Kidney (tissue), 14 donors: ENCODE results near the gene PGF. TPM values are rescaled to one million over a fixed set of nuclear protein-coding genes. Genes with fewer than 3 reads are reported as not detected.

ENCODE experiments used
- DNase-seq, 5 donors: peaks; one replicate each; pipeline ENCODE4 v3.0.0-alpha.2; 2013 to 2020
- FAIRE-seq: peaks from 2 replicates; lab custom pipeline; 2012; peaks lifted over from hg19 to GRCh38; lab: Jason Lieb, UNC
- H3K27ac ChIP-seq, 2 donors: one replicate each; pipeline ENCODE4 v1.7.0; 2013; ENCODE audit warnings: low read depth in 2 of 2, low read length in 2 of 2, inconsistent platforms in 1 of 2
- H3K27me3 ChIP-seq: one replicate; pipeline ENCODE4 v1.7.1; 2013; ENCODE audit warnings: low read length, inconsistent platforms; ENCODE audit not compliant: control insufficient read depth, insufficient read depth
- H3K36me3 ChIP-seq, 3 donors: one replicate each; pipeline versions ENCODE4 v1.7.0 to v1.7.1; 2013; ENCODE audit warnings: low read length in 3 of 3, control low read depth in 1 of 3, inconsistent platforms in 1 of 3; ENCODE audit not compliant: insufficient read depth in 3 of 3, control insufficient read depth in 2 of 3
- H3K4me1 ChIP-seq, 3 donors: one replicate each; pipeline versions ENCODE4 v1.7.0 to v1.7.1; 2013; ENCODE audit warnings: low read length in 3 of 3, inconsistent platforms in 1 of 3, low read depth in 1 of 3; ENCODE audit not compliant: control insufficient read depth in 2 of 3, insufficient read depth in 2 of 3
- H3K4me3 ChIP-seq, 3 donors: one replicate each; pipeline versions ENCODE4 v1.7.0 to v1.8.1; 2013; ENCODE audit warnings: low read length in 3 of 3, control low read depth in 1 of 3, inconsistent platforms in 1 of 3
- H3K9ac ChIP-seq, 3 donors: one replicate each; pipeline versions ENCODE4 v1.7.0 to v1.7.1; 2013; ENCODE audit warnings: low read length in 3 of 3, control low read depth in 1 of 3, inconsistent platforms in 1 of 3
- H3K9me3 ChIP-seq, 3 donors: one replicate each; pipeline versions ENCODE4 v1.7.0 to v1.7.1; 2013; ENCODE audit warnings: low read length in 3 of 3, control low read depth in 1 of 3, inconsistent platforms in 1 of 3; ENCODE audit not compliant: control insufficient read depth in 2 of 3, insufficient read depth in 1 of 3
- intact Hi-C: fragments of 100-400 bp; cut with DNase I; formaldehyde crosslinking; loops from one replicate; pipeline ENCODE4 v1.11.1; 2022
- polyA plus RNA-seq: library from polyadenylated mRNA; stranded (reverse); fragments of 350-450 nt; fragmentation: Illumina TruSeq; extraction: RNeasy Lipid Tissue Mini Kit (QIAGEN cat#74804); gene quantifications from one replicate; pipeline ENCODE4 v1.2.3, GENCODE V29; 2014; ENCODE audit warnings: low read depth, low replicate concordance; ENCODE audit not compliant: insufficient read depth
- total RNA-seq: library from RNA; stranded (reverse); fragmentation: NEBNext Ultra II Directional; extraction: Animal tissue kit (Norgen Biotek cat#: 25700); gene quantifications from one replicate; pipeline ENCODE4 v1.2.1, GENCODE V29; 2021
- TF ChIP-seq, protein P1 (sequence below): IDR thresholded peaks from 3 replicates; pipeline ENCODE4 v1.5.1; 2012; ENCODE audit warnings: mild to moderate bottlenecking, moderate library complexity, borderline replicate concordance; ENCODE audit not compliant: insufficient read depth; ENCODE audit errors: extremely low read depth
- donor health status: control.
- donor health status: control.
- donor health status: control.
- donor health status: control.
- donor health status: control.
- donor health status: DM: yes; HTN: yes; CAD: no.
- donor health status: Normal renal cell carcinoma (clear cell type).

Gene PGF
- total and polyA plus RNA-seq, 2 donors from 2014 or later, result 9.3 to 12.1 TPM

DNA sequence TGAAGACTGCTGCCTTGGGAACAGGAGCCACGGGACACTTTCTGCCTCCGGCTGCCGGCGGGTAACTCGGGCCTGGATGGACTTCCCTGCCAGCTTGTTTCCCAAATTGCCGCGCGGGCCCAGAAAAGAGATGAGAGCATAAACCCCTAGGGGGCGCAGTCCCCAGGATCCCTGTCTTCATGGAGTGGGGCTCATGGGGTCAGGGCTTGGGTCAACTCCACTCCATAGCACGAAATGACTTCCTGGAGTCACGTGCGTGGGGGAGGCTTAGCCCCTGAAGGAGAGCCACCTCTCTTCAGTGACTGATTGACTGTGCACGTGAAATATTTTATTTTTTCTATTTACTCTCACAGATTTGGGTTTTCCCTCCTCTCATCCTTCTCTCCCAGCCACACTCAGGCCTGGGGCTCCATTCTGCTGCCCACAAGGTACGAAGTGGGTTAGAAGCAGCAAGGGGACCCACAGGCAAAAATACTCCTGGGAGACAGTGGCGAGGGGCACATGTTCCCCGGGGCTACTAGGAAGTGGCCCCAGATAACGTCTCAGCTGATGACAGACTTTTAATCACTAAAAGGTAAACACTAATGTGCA, 10.0 kb downstream of the PGF start:
- DNase-seq, result no peak
- intact Hi-C loops, result loop anchor here (10.0 kb wide), 1 partner anchor 139 kb away; no protein-coding TSS in a partner anchor
- H3K9me3 ChIP-seq, result no peaks in the 10 kb centered on the region
- H3K4me3 ChIP-seq, result no peak overlapping the region
- no peak overlapping the region for H3K27ac ChIP-seq
- H3K36me3 ChIP-seq, result no peaks in the 10 kb centered on the region
- TF ChIP-seq, protein P1, sequence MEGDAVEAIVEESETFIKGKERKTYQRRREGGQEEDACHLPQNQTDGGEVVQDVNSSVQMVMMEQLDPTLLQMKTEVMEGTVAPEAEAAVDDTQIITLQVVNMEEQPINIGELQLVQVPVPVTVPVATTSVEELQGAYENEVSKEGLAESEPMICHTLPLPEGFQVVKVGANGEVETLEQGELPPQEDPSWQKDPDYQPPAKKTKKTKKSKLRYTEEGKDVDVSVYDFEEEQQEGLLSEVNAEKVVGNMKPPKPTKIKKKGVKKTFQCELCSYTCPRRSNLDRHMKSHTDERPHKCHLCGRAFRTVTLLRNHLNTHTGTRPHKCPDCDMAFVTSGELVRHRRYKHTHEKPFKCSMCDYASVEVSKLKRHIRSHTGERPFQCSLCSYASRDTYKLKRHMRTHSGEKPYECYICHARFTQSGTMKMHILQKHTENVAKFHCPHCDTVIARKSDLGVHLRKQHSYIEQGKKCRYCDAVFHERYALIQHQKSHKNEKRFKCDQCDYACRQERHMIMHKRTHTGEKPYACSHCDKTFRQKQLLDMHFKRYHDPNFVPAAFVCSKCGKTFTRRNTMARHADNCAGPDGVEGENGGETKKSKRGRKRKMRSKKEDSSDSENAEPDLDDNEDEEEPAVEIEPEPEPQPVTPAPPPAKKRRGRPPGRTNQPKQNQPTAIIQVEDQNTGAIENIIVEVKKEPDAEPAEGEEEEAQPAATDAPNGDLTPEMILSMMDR, result peak; percentile 20
- H3K4me1 ChIP-seq, result peaks cover 0 to 19% (median 0%) of the 10 kb centered on the region in 3 donors
- no peaks in the 10 kb centered on the region for H3K27me3 ChIP-seq
- no peak for FAIRE-seq
- no peak overlapping the region for H3K9ac ChIP-seq

DNA sequence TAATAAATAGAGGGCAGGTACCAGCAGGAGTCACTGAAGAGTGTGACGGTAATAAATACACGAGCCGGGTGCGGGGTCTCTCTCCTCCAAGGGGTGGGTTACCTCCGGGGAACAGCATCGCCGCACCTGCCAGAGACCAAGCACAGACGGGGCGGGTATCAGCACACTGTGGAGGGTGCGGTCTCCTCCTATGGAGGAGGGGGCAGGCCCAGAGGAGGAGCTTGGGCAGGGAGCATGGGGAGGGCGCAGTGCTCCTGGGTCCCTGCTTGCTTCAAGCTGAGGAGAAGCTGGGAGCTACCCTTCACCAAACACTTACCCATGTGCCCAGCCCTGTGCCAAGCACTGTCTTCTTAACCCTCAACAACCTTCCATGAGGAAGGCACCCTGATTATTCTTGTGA, 12.8 kb downstream of the PGF start:
- Histone ChIP-seq H3K9me3 (no peaks in the 10 kb centered on the region), H3K9ac (no peak overlapping the region), H3K27me3 (no peaks in the 10 kb centered on the region), H3K4me1 (peaks cover 0 to 23% (median 0%) of the 10 kb centered on the region in 3 donors), H3K36me3 (no peaks in the 10 kb centered on the region), H3K27ac (no peak overlapping the region), H3K4me3 (no peak overlapping the region)
- TF ChIP-seq, protein P1, result no peak
- FAIRE-seq, result no peak
- peak in 1 of 5 donors; percentile 59 for DNase-seq
- intact Hi-C loops, result loop anchor here (10.0 kb wide), 1 partner anchor 142 kb away; no protein-coding TSS in a partner anchor

DNA sequence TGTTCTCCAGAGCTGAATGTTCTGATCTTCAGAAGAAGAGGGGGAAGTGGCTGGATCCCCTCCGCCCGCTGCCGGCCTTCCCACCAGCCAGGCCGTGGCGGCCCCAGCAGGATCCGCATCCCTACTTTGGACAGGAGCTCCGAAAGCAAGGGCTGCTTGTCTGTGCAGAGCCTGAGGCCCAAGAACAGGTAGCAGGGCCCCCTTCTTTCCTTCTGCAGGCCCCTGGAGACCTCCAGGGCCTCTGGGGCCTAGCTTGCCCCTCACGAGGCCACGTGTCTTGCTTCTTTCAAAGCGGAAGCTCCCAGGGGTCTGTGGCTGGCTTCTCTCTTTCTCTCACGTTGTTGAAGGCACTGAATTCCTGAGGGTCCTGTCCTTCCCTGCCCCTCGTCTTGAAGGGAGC, 13.2 kb downstream of the PGF start:
- TF ChIP-seq, protein P1, result no peak
- H3K27ac ChIP-seq, result peak overlapping the region in 1 of 2 donors; percentile 71
- FAIRE-seq, result no peak
- no peak overlapping the region for H3K9ac ChIP-seq
- no peaks in the 10 kb centered on the region for H3K9me3 ChIP-seq
- H3K4me3 ChIP-seq, result no peak overlapping the region
- H3K27me3 ChIP-seq, result no peaks in the 10 kb centered on the region
- DNase-seq, result no peak
- H3K36me3 ChIP-seq, result no peaks in the 10 kb centered on the region
- intact Hi-C loops, result loop anchor here (10.0 kb wide), 1 partner anchor 143 kb away; no protein-coding TSS in a partner anchor
- H3K4me1 ChIP-seq, result peaks cover 0 to 23% (median 0%) of the 10 kb centered on the region in 3 donors
